Activated CD8-positive, alpha-beta T cell treated with anti-CD3 and anti-CD28 coated beads, Interleukin-2, amount 10 ng/mL, durations not matched to agents 7 days and 5 days (primary cell): ENCODE results near the gene BMP3. TPM values are rescaled to one million over a fixed set of nuclear protein-coding genes. Genes with fewer than 3 reads are reported as not detected.

ENCODE experiments used
- ATAC-seq: fragments of 150-1000 bp; cut with Tn5 transposase; one replicate; pipeline ENCODE4 v1.10.0; 2021; ENCODE audit warnings: moderate library complexity
- CTCF ChIA-PET: fragments of 350-600 bp; sonication (Branson Sonifier 250); formaldehyde crosslinking; loops from one replicate; lab custom pipeline; 2021; ENCODE audit warnings: antibody characterized with exemption; lab: Charles Lee
- POLR2A ChIA-PET: fragments of 350-600 bp; sonication (Branson Sonifier 250); formaldehyde crosslinking; loops from one replicate; lab custom pipeline; 2021; ENCODE audit warnings: antibody characterized with exemption; lab: Charles Lee
- DNase-seq: peaks from one replicate; pipeline ENCODE4 v3.0.0-alpha.2; 2020
- H3K27ac Mint-ChIP-seq: one replicate; pipeline ENCODE4 v1.8.0; 2021; ENCODE audit warnings: mild to moderate bottlenecking, mixed read lengths
- H3K27me3 Mint-ChIP-seq: one replicate; pipeline ENCODE4 v1.8.0; 2021; ENCODE audit warnings: low read depth, mixed read lengths
- H3K36me3 Mint-ChIP-seq: one replicate; pipeline ENCODE4 v1.8.0; 2021; ENCODE audit warnings: low read depth, mixed read lengths
- H3K4me1 Mint-ChIP-seq: one replicate; pipeline ENCODE4 v1.8.0; 2021; ENCODE audit warnings: low read depth, mixed read lengths
- H3K4me3 Mint-ChIP-seq: one replicate; pipeline ENCODE4 v1.8.0; 2021; ENCODE audit warnings: mild to moderate bottlenecking, mixed read lengths
- H3K9me3 Mint-ChIP-seq: one replicate; pipeline ENCODE4 v1.8.0; 2022; ENCODE audit warnings: mixed read lengths; ENCODE audit not compliant: insufficient read depth
- total RNA-seq, 2 experiments: library from RNA; stranded (reverse); gene quantifications; one replicate each; pipeline ENCODE4 v1.2.3, GENCODE V29; 2021

Gene BMP3
- total RNA-seq, 2 experiments from 2014 or later, result not detected

GRCh38 chr4:81049907-81050306 lies 19.4 kb downstream of the BMP3 start:
- CTCF ChIA-PET, result interaction anchor here (1.6 kb wide), 2 partner anchors 10 to 687 kb away, joined by 4 to 6 read pairs; no protein-coding TSS in a partner anchor
- H3K9me3 Mint-ChIP-seq, result no peaks in the 10 kb centered on the region
- POLR2A ChIA-PET, result no interaction called here
- no peaks in the 10 kb centered on the region for H3K36me3 Mint-ChIP-seq
- H3K27me3 Mint-ChIP-seq, result peaks cover 18% of the 10 kb centered on the region
- no peak overlapping the region for H3K27ac Mint-ChIP-seq
- H3K4me1 Mint-ChIP-seq, result no peaks in the 10 kb centered on the region
- DNase-seq, result no peak
- no peak overlapping the region for H3K4me3 Mint-ChIP-seq
- ATAC-seq, result no peak

- peaks cover 19% of the 10 kb centered on the region for H3K27me3 Mint-ChIP-seq
- CTCF ChIA-PET, result interaction anchor here (0.7 to 1.7 kb wide), 9 partner anchors 11 to 693 kb away, joined by 3 to 4 read pairs (median 3); partner anchors contain the start of gene BMP3
- ATAC-seq (no peak), DNase-seq (peak; percentile 48)
- no peak overlapping the region for H3K4me3 Mint-ChIP-seq
- H3K27ac Mint-ChIP-seq, result no peak overlapping the region
- H3K4me1 Mint-ChIP-seq, result no peaks in the 10 kb centered on the region
- POLR2A ChIA-PET, result no interaction called here
- H3K9me3 Mint-ChIP-seq, result no peaks in the 10 kb centered on the region
- no peaks in the 10 kb centered on the region for H3K36me3 Mint-ChIP-seq
These were observed 21.9 kb downstream of the BMP3 start for GRCh38 chr4:81052119-81053068.

GRCh38 chr4:81058621-81059020 lies 28.1 kb downstream of the BMP3 start:
- CTCF ChIA-PET, result interaction anchor here (3.0 kb wide), 1 partner anchor 11 kb away, joined by 7 read pairs; no protein-coding TSS in a partner anchor
- Mint-ChIP-seq H3K4me1 (no peaks in the 10 kb centered on the region), H3K36me3 (no peaks in the 10 kb centered on the region), H3K27ac (no peak overlapping the region), H3K9me3 (no peaks in the 10 kb centered on the region), H3K27me3 (peaks cover 23% of the 10 kb centered on the region), H3K4me3 (no peak overlapping the region)
- DNase-seq (no peak), ATAC-seq (no peak)
- POLR2A ChIA-PET, result no interaction called here

- H3K4me3 Mint-ChIP-seq, result no peak overlapping the region
- H3K27me3 Mint-ChIP-seq, result peaks cover 21% of the 10 kb centered on the region
- ATAC-seq, result no peak
- H3K9me3 Mint-ChIP-seq, result no peaks in the 10 kb centered on the region
- H3K27ac Mint-ChIP-seq, result no peak overlapping the region
- DNase-seq, result no peak
- POLR2A ChIA-PET, result no interaction called here
- no peaks in the 10 kb centered on the region for H3K36me3 Mint-ChIP-seq
- CTCF ChIA-PET, result interaction anchor here (3.0 kb wide), 1 partner anchor 9 kb away, joined by 7 read pairs; no protein-coding TSS in a partner anchor
- H3K4me1 Mint-ChIP-seq, result no peaks in the 10 kb centered on the region
These were observed 30.3 kb downstream of the BMP3 start for GRCh38 chr4:81060587-81061343.

- H3K36me3 Mint-ChIP-seq, result no peaks in the 10 kb centered on the region
- CTCF ChIA-PET, result no interaction called here
- H3K4me1 Mint-ChIP-seq, result no peaks in the 10 kb centered on the region
- H3K9me3 Mint-ChIP-seq, result no peaks in the 10 kb centered on the region
- no peak for DNase-seq
- peaks cover 21% of the 10 kb centered on the region for H3K27me3 Mint-ChIP-seq
- H3K27ac Mint-ChIP-seq, result no peak overlapping the region
- H3K4me3 Mint-ChIP-seq, result no peak overlapping the region
- no peak for ATAC-seq
- POLR2A ChIA-PET, result no interaction called here
These were observed 30.8 kb downstream of the BMP3 start for GRCh38 chr4:81061344-81061730.

GRCh38 chr4:81062001-81062400 lies 31.5 kb downstream of the BMP3 start:
- CTCF ChIA-PET, result interaction anchor here (1.4 kb wide), 1 partner anchor 290 kb away, joined by 3 read pairs; no protein-coding TSS in a partner anchor
- H3K4me3 Mint-ChIP-seq, result no peak overlapping the region

GRCh38 chr4:81065446-81065845 lies 34.9 kb downstream of the BMP3 start:
- H3K27ac Mint-ChIP-seq, result no peak overlapping the region
- DNase-seq, result no peak
- no peak for ATAC-seq
- CTCF ChIA-PET, result interaction anchor here (1.5 kb wide), 1 partner anchor 286 kb away, joined by 4 read pairs; no protein-coding TSS in a partner anchor
- no peak overlapping the region for H3K4me3 Mint-ChIP-seq
- POLR2A ChIA-PET, result no interaction called here
- H3K4me1 Mint-ChIP-seq, result no peaks in the 10 kb centered on the region
- H3K9me3 Mint-ChIP-seq, result no peaks in the 10 kb centered on the region
- H3K36me3 Mint-ChIP-seq, result no peaks in the 10 kb centered on the region
- peaks cover 9% of the 10 kb centered on the region for H3K27me3 Mint-ChIP-seq

More at GRCh38 chr4:81062001-81062400, 31.5 kb downstream of the BMP3 start:
- ATAC-seq (no peak), DNase-seq (no peak)
- H3K27me3 Mint-ChIP-seq, result peaks cover 18% of the 10 kb centered on the region
- no peak overlapping the region for H3K27ac Mint-ChIP-seq
- POLR2A ChIA-PET, result no interaction called here
- H3K36me3 Mint-ChIP-seq, result no peaks in the 10 kb centered on the region
- no peaks in the 10 kb centered on the region for H3K9me3 Mint-ChIP-seq
- no peaks in the 10 kb centered on the region for H3K4me1 Mint-ChIP-seq

GRCh38 chr4:81069706-81070331 lies 39.3 kb downstream of the BMP3 start:
- ChIA-PET CTCF (interaction anchor here (0.6 to 3.5 kb wide), 12 partner anchors 9 to 283 kb away, joined by 3 to 48 read pairs (median 6); no protein-coding TSS in a partner anchor), POLR2A (no interaction called here)
- Mint-ChIP-seq H3K36me3 (no peaks in the 10 kb centered on the region), H3K4me1 (no peaks in the 10 kb centered on the region), H3K27me3 (peaks cover 14% of the 10 kb centered on the region), H3K4me3 (no peak overlapping the region), H3K27ac (no peak overlapping the region), H3K9me3 (no peaks in the 10 kb centered on the region)
- peak; percentile 68 for DNase-seq
- peak; percentile 84 for ATAC-seq

- H3K9me3 Mint-ChIP-seq, result no peaks in the 10 kb centered on the region
- POLR2A ChIA-PET, result no interaction called here
- no peaks in the 10 kb centered on the region for H3K4me1 Mint-ChIP-seq
- ATAC-seq (no peak), DNase-seq (no peak)
- H3K4me3 Mint-ChIP-seq, result no peak overlapping the region
- no peaks in the 10 kb centered on the region for H3K36me3 Mint-ChIP-seq
- peaks cover 14% of the 10 kb centered on the region for H3K27me3 Mint-ChIP-seq
- no peak overlapping the region for H3K27ac Mint-ChIP-seq
- CTCF ChIA-PET, result interaction anchor here (0.7 to 3.5 kb wide), 7 partner anchors 8 to 338 kb away, joined by 3 to 48 read pairs (median 6); no protein-coding TSS in a partner anchor
These were observed 40.5 kb downstream of the BMP3 start for GRCh38 chr4:81071013-81071412.

- ChIA-PET CTCF (no interaction called here), POLR2A (no interaction called here)
- H3K36me3 Mint-ChIP-seq, result no peaks in the 10 kb centered on the region
- H3K27me3 Mint-ChIP-seq, result peaks cover 6% of the 10 kb centered on the region
- H3K27ac Mint-ChIP-seq, result no peak overlapping the region
- no peak for ATAC-seq
- DNase-seq, result no peak
- no peak overlapping the region for H3K4me3 Mint-ChIP-seq
- H3K9me3 Mint-ChIP-seq, result no peaks in the 10 kb centered on the region
- no peaks in the 10 kb centered on the region for H3K4me1 Mint-ChIP-seq
These were observed 50.6 kb downstream of the BMP3 start for GRCh38 chr4:81081156-81081555.

- no peak overlapping the region for H3K27ac Mint-ChIP-seq
- no peaks in the 10 kb centered on the region for H3K36me3 Mint-ChIP-seq
- CTCF ChIA-PET, result interaction anchor here (0.8 kb wide), 1 partner anchor 268 kb away, joined by 3 read pairs; no protein-coding TSS in a partner anchor
- DNase-seq (no peak), ATAC-seq (no peak)
- no peaks in the 10 kb centered on the region for H3K27me3 Mint-ChIP-seq
- H3K4me3 Mint-ChIP-seq, result no peak overlapping the region
- POLR2A ChIA-PET, result no interaction called here
- H3K9me3 Mint-ChIP-seq, result no peaks in the 10 kb centered on the region
- H3K4me1 Mint-ChIP-seq, result no peaks in the 10 kb centered on the region
These were observed 53.5 kb downstream of the BMP3 start for GRCh38 chr4:81084029-81084428.
